NB4 (cell line): ENCODE data around the gene YPEL2.

Experiments used
- DNase-seq: peaks from one replicate; pipeline ENCODE4 v3.0.0; 2010; ENCODE audit warnings: low read depth
- H3K4me3 ChIP-seq: one replicate; pipeline ENCODE4 v1.5.1; 2011; ENCODE audit warnings: mild to moderate bottlenecking, low read depth, low read length, moderate library complexity
- MYC ChIP-seq: IDR thresholded peaks from 2 replicates; pipeline ENCODE4 v1.6.1; 2011; ENCODE audit warnings: low read depth, low read length
- POLR2A ChIP-seq: IDR thresholded peaks from 2 replicates; pipeline ENCODE4 v1.6.1; 2011; ENCODE audit warnings: mild to moderate bottlenecking; ENCODE audit not compliant: insufficient read length; ENCODE audit errors: extremely low read depth
- TF ChIP-seq, protein P1 (sequence below): IDR thresholded peaks from one replicate; pipeline ENCODE4 v1.5.1; 2012; ENCODE audit warnings: low read depth, low read length
- TF ChIP-seq, protein P2 (sequence below): IDR thresholded peaks from 2 replicates; pipeline ENCODE4 v1.6.1; 2011; ENCODE audit warnings: low read depth, low read length

Gene YPEL2

DNA sequence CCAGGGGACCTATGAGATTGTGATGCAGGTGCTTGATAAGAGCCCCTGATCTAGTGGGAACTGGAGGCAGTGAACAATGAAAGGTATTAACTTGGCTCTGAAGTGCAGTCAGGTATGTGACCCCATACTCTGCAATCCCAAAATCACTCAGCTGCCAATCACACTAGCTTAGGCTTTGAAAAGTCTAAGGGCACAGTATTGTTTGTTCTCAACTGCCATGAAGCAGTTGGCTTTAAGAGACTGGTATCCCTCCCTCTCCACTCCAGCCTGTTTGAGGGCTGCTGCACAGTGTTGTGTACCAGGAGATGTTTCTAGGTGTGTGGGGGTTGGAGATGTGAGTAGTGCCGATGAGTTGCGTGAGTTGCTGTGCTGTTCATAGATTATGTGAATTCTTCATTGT, 2.4 kb downstream of the YPEL2 start:
- TF ChIP-seq POLR2A (no peak), MYC (no peak)
- TF ChIP-seq, protein P1, sequence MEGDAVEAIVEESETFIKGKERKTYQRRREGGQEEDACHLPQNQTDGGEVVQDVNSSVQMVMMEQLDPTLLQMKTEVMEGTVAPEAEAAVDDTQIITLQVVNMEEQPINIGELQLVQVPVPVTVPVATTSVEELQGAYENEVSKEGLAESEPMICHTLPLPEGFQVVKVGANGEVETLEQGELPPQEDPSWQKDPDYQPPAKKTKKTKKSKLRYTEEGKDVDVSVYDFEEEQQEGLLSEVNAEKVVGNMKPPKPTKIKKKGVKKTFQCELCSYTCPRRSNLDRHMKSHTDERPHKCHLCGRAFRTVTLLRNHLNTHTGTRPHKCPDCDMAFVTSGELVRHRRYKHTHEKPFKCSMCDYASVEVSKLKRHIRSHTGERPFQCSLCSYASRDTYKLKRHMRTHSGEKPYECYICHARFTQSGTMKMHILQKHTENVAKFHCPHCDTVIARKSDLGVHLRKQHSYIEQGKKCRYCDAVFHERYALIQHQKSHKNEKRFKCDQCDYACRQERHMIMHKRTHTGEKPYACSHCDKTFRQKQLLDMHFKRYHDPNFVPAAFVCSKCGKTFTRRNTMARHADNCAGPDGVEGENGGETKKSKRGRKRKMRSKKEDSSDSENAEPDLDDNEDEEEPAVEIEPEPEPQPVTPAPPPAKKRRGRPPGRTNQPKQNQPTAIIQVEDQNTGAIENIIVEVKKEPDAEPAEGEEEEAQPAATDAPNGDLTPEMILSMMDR = no peak
- TF ChIP-seq, protein P2, sequence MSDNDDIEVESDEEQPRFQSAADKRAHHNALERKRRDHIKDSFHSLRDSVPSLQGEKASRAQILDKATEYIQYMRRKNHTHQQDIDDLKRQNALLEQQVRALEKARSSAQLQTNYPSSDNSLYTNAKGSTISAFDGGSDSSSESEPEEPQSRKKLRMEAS = no peak
- no peak for DNase-seq
- no peak overlapping the region for H3K4me3 ChIP-seq

DNA sequence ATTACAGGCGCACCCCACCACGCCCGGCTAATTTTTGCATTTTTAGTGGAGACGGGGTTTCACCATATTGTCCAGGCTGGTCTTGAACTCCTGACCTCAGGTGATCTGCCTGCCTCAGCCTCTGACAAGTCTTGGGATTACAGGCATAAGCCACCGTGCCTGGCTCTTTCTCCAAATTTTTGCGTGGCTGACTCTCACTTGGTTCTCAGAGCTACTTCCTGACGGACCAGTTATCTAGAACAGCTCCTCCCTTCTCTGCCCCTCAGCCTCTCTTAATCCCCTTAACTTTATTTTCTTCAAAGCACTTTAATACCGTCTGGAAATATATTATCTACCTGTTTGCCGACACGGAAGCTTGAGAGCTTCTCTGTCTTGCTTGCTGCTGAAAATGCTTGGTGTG, 4.2 kb downstream of the YPEL2 start:
- DNase-seq = no peak
- TF ChIP-seq, protein P1 = no peak
- TF ChIP-seq POLR2A (no peak), MYC (no peak)
- TF ChIP-seq, protein P2 = no peak
- H3K4me3 ChIP-seq = no peak overlapping the region

DNA sequence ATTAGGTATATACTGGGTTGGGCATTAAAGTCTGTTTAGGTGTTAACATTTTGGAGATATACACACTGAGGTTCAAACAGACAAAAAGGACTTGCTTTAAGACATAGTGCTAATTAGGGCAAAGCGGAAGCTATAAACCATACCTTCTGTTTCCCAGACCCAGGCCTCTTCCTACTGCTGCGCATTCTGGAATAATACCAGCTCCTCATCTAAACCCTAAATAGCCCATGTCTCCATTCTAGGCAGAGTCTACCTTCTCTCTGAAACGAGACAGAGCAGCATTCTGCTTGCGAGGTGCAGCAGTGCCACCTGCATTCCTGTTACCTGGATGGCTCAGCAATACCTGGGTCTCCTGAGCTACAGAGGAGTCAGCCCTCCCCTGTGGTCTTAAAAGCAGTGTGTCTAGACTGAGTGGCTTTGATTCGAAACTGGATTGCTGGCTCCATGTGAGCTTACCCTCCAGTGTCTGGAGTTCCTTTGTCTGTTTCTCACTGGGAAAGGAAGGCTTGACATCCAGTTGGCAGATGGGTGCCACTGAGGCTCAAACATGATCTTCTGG, 6.4 kb downstream of the YPEL2 start:
- no peak for DNase-seq
- TF ChIP-seq, protein P2 = no peak
- TF ChIP-seq, protein P1 = no peak
- TF ChIP-seq MYC (no peak), POLR2A (no peak)
- no peak overlapping the region for H3K4me3 ChIP-seq

DNA sequence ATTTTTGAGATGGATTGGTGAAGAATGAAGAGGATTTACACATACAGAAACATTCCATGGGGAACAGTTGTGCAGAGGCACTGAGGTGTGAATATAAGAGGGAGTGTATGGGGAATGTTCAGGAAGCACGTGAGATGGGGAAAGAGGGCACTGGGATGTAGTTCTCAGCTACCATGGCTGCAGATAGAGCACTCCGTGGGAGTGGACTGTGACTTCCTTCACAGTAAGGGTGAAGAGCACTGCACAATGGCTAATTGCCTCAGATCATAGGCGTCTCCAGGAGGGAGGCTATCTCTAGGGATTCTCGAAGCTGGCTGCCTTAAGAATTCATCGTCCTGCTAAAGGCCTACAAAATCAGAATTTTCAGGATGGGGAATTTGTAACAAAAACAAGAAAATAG, 7.0 kb downstream of the YPEL2 start:
- H3K4me3 ChIP-seq = no peak overlapping the region
- DNase-seq = peak; percentile 33
- no peak for TF ChIP-seq MYC
- TF ChIP-seq, protein P2 = no peak
- TF ChIP-seq POLR2A = no peak
- TF ChIP-seq, protein P1 = no peak

DNA sequence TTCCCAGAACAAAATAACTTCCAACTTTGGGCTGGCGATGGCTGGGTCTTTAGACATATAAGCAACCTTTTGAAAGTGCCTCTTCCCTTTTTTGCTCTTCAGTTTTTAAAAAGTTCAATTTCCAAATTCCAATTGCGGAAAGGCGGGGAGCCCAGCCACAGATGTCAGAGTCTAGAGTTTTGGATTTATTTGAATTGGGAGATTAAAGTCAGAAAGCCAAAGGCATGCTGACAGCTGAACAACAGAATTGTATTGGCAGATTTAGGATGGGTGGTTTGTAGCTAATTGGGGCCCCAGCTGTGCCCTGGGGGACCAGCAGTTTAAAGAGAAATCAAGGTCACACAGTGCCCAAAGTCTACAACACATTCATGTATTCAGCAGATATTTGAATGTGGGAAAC, 10.5 kb downstream of the YPEL2 start:
- no peak overlapping the region for H3K4me3 ChIP-seq
- no peak for DNase-seq
- TF ChIP-seq, protein P1 = no peak
- no peak for TF ChIP-seq POLR2A
- TF ChIP-seq, protein P2 = no peak
- TF ChIP-seq MYC = no peak

DNA sequence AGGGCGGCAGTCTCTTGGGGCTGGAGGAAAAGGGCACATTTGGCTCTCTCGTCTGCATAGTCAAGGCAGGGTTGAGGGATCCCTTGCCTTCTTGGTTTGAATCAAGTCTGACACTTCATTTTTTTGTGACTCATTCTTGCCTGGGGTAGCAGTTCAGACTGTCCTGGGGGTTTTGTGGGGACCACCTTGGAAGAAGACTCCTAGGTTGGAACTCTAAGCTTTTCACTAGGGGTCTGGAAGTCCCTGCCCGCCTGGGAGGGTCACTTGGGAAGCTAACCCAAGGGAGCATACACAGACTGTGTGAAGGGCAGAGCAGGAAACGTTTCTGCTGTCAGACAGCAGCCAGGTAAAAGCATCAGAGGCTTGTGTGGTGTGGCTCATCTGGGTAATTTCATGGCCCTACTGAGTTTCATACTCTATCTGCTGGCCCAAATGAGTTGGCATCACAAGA, 11.3 kb downstream of the YPEL2 start:
- no peak overlapping the region for H3K4me3 ChIP-seq
- no peak for DNase-seq
- TF ChIP-seq, protein P2 = no peak
- TF ChIP-seq, protein P1 = no peak
